ENCODE results near the gene VPS13A. TPM values are rescaled to one million over a fixed set of nuclear protein-coding genes. Genes with fewer than 3 reads are reported as not detected.

Gene VPS13A
- total RNA-seq, 1 donor from 2014 or later: 13.2 TPM

- TF ChIP-seq CTCF (conservative IDR thresholded peaks at IDR 0.05; ENCODE audit: low read depth, low read length): no peak
- no peak overlapping the region for H3K4me3 ChIP-seq (ENCODE audit: low read depth, low read length)
- DNase-seq (ENCODE audit: low read depth): no peak
Observed at GRCh38 chr9:77464661-77465060, 287.3 kb downstream of the VPS13A start.

- no peak for TF ChIP-seq CTCF (conservative IDR thresholded peaks at IDR 0.05; ENCODE audit: low read depth, low read length)
- peak; percentile 56 for DNase-seq (ENCODE audit: low read depth)
- no peak overlapping the region for H3K4me3 ChIP-seq (ENCODE audit: low read depth, low read length)
Observed at GRCh38 chr9:77469515-77470231, 292.3 kb downstream of the VPS13A start.

Other genes with a start within 250 kb of the VPS13A start
- gene FOXB2, start 157.9 kb upstream of the VPS13A start, total RNA-seq: not detected in 2 replicates